PFSK-1 (cell line): Measurements from ENCODE around the gene ZNF274.

Source experiments
- FOXP2 ChIP-seq: optimal IDR thresholded peaks from 2 replicates; pipeline ENCODE3; 2011; ENCODE audit warnings: borderline replicate concordance, control low read depth, inconsistent platforms; ENCODE audit not compliant: insufficient read depth; ENCODE audit errors: extremely low read length, extremely low read depth
- POLR2AphosphoS5 ChIP-seq: IDR thresholded peaks from 2 replicates; pipeline ENCODE4 v1.6.1; 2012; ENCODE audit warnings: low read depth, mild to moderate bottlenecking, control low read depth, low read length, moderate library complexity
- REST ChIP-seq, 2 experiments: IDR thresholded peaks; 2 replicates each; pipeline versions ENCODE4 v1.6.1 to v1.8.0; 2011 to 2012; ENCODE audit warnings: low read depth in 2 of 2, low read length in 2 of 2, control low read depth in 1 of 2, inconsistent platforms in 1 of 2, mild to moderate bottlenecking in 1 of 2, moderate library complexity in 1 of 2; ENCODE audit not compliant: insufficient read depth in 1 of 2
- SIN3A ChIP-seq: IDR thresholded peaks from 2 replicates; pipeline ENCODE4 v1.6.1; 2012; ENCODE audit warnings: mild to moderate bottlenecking, low read length, moderate library complexity, borderline replicate concordance; ENCODE audit not compliant: insufficient read depth
- TAF1 ChIP-seq: IDR thresholded peaks from 2 replicates; pipeline ENCODE4 v1.6.1; 2012; ENCODE audit warnings: low read length, control low read depth, borderline replicate concordance; ENCODE audit not compliant: insufficient read depth

Gene ZNF274

DNA sequence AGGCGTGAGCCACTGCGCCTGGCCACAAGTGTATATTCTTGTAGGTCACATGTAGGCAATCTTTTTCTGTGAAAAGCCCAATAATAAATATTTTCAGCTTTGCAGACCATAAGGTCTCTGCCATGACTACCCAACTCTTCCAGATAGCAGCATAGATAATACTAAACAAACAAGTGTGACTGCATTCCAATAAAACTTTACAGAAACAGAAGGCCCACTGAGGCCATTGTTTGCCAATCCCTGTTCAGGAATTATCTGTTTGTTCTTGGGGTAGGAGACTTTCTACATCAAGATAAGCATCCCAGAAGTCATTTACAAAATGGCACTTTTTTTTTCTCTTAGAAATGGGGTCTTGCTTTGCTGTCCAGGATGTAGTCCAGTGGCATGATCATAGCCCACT lies 29.5 kb upstream of the ZNF274 start:
- TF ChIP-seq POLR2AphosphoS5 (no peak), TAF1 (no peak), FOXP2 (no peak), SIN3A (no peak), REST (IDR thresholded peaks at IDR 0.05; ENCODE audit: insufficient read depth in 1 of 2, low read depth in 2 of 2, low read length in 2 of 2) (no peak)

GRCh38 chr19:58154287-58154678 lies 28.6 kb upstream of the ZNF274 start:
- TF ChIP-seq REST (IDR thresholded peaks at IDR 0.05; ENCODE audit: insufficient read depth in 1 of 2, low read depth in 2 of 2, low read length in 2 of 2) (no peak), POLR2AphosphoS5 (no peak), FOXP2 (no peak), TAF1 (no peak), SIN3A (no peak)

- TF ChIP-seq POLR2AphosphoS5, result peak; percentile 77
- TF ChIP-seq FOXP2, result peak; percentile 72
- no peak for TF ChIP-seq SIN3A
- peak; percentile 59; the same call in 1 of the 2 replicates for TF ChIP-seq TAF1
- 0 out of 4 replicates have a peak, but pooled peaks of 1 of the 2 experiments have one; percentile 24 for TF ChIP-seq REST (IDR thresholded peaks at IDR 0.05; ENCODE audit: insufficient read depth in 1 of 2, low read depth in 2 of 2, low read length in 2 of 2)
These were observed 27.9 kb upstream of the ZNF274 start for GRCh38 chr19:58154679-58155648.

DNA sequence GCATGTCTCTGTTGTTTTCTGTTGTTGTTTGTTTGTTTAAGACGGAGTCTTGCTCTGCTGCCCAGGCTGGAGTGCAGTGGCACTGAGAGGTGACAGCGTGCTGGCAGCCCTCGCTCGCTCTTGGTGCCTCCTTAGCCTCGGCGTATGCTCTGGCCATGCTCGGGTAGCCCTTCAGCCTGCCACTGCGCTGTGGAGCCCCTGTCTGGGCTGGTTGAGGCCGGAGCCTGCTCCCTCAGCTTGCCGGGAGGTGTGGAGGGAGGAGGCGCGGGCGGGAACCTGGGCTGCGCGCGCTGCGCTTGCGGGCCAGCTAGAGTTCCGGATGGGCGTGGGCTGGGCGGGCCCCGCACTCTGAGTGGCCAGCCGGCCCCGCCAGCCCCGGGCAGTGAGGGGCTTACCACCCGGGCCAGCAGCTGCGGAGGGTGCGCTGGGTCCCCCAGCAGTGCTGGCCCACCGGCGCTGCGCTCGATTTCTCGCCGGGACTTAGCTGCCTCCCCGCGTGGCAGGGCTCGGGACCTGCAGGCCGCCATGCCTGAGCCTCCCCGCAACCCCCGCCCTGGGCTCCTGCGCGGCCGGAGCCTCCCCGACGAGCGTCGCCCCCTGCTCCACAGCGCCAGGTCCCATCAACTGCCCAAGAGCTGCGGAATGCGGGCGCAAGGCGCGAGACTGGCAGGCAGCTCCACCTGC lies 25.7 kb upstream of the ZNF274 start:
- TF ChIP-seq TAF1 (no peak), POLR2AphosphoS5 (no peak), REST (IDR thresholded peaks at IDR 0.05; ENCODE audit: insufficient read depth in 1 of 2, low read depth in 2 of 2, low read length in 2 of 2) (no peak), FOXP2 (no peak), SIN3A (no peak)
